Smooth muscle cell (in vitro differentiated cells): ENCODE results near the gene CD47. TPM values are rescaled to one million over a fixed set of nuclear protein-coding genes. Genes with fewer than 3 reads are reported as not detected.

Experiments used
- DNase-seq: peaks from one replicate; lab custom pipeline; 2025; ENCODE audit not compliant: unreplicated experiment; lab: John Stamatoyannopoulos, UW
- H2AFZ ChIP-seq: fragments of 200-600 bp; sonication (generic); 2 replicates; pipeline ENCODE4 v1.6.0; 2016; ENCODE audit warnings: antibody characterized with exemption, low read depth, mild to moderate bottlenecking
- H3F3A ChIP-seq: fragments of 200-600 bp; sonication (generic); 2 replicates; pipeline ENCODE4 v1.6.0; 2017; ENCODE audit warnings: antibody characterized with exemption, low read depth
- H3K27ac ChIP-seq: fragments of 200-600 bp; sonication (generic); 2 replicates; pipeline ENCODE4 v1.5.1; 2016; ENCODE audit warnings: low read depth, mild to moderate bottlenecking
- H3K27me3 ChIP-seq: fragments of 200-600 bp; sonication (generic); 2 replicates; pipeline ENCODE4 v1.6.1; 2016; ENCODE audit warnings: low read depth, mild to moderate bottlenecking
- H3K36me3 ChIP-seq: fragments of 200-600 bp; sonication (generic); 2 replicates; pipeline ENCODE4 v1.5.1; 2016; ENCODE audit warnings: low read depth
- H3K4me1 ChIP-seq: fragments of 200-600 bp; sonication (generic); 2 replicates; pipeline ENCODE4 v1.5.1; 2016; ENCODE audit warnings: low read depth
- H3K4me2 ChIP-seq: fragments of 200-600 bp; sonication (generic); 2 replicates; pipeline ENCODE4 v1.6.0; 2016; ENCODE audit warnings: mild to moderate bottlenecking
- H3K4me3 ChIP-seq: fragments of 200-600 bp; sonication (generic); 2 replicates; pipeline ENCODE4 v1.5.1; 2016; ENCODE audit warnings: mild to moderate bottlenecking
- H3K79me2 ChIP-seq: fragments of 200-600 bp; sonication (generic); 2 replicates; pipeline ENCODE4 v1.6.0; 2016; ENCODE audit warnings: low read depth, mild to moderate bottlenecking
- H3K9ac ChIP-seq: fragments of 200-600 bp; sonication (generic); 2 replicates; pipeline ENCODE4 v1.6.0; 2016; ENCODE audit warnings: low read depth
- H3K9me3 ChIP-seq: fragments of 200-600 bp; sonication (generic); replicated peaks from 2 replicates; pipeline ENCODE4 v1.5.1; 2016; ENCODE audit warnings: low read depth
- H4K20me1 ChIP-seq: fragments of 200-600 bp; sonication (generic); 2 replicates; pipeline ENCODE4 v1.6.0; 2016; ENCODE audit warnings: low read depth
- CTCF ChIP-seq: fragments of 200-600 bp; sonication (generic); IDR thresholded peaks from 2 replicates; pipeline ENCODE4 v1.5.1; 2017; ENCODE audit warnings: borderline replicate concordance, mild to moderate bottlenecking, antibody characterized with exemption; ENCODE audit not compliant: insufficient read depth, poor library complexity, severe bottlenecking
- WGBS: methylation state at CpG from one replicate; pipeline ENCODE4 v1.1.7; 2016; ENCODE audit warnings: low lambda C conversion rate; 5-methylcytosine and 5-hydroxymethylcytosine counted together
- polyA plus RNA-seq: library from polyadenylated mRNA; unstranded; fragments of >200 nt; fragmentation: Nextera tagmentation; extraction: Ambion mirVana; gene quantifications from 2 replicates; pipeline ENCODE4 v1.2.1, GENCODE V29; 2016
- total RNA-seq: library from RNA; depleted of rRNA; stranded (reverse); fragments of >200 nt; gene quantifications from 2 replicates; pipeline ENCODE4 v1.2.3, GENCODE V29; 2014

The CD47 gene
- total and polyA plus RNA-seq, 2 experiments from 2014 or later, result 47.1 to 95.6 TPM

GRCh38 chr3:108088697-108089096 lies 2.1 kb downstream of the CD47 start:
- H4K20me1 ChIP-seq, result peaks cover 22% of the 10 kb centered on the region
- H3K4me3 ChIP-seq, result peak overlapping the region; percentile 83
- H3F3A ChIP-seq, result no peaks in the 10 kb centered on the region
- TF ChIP-seq CTCF, result no peak
- no peaks in the 10 kb centered on the region for H3K36me3 ChIP-seq
- no peak overlapping the region for H2AFZ ChIP-seq
- peak overlapping the region; percentile 90 for H3K4me2 ChIP-seq
- no peak for DNase-seq
- 81% methylated on average over 2 of the region's 2 CpGs for WGBS
- no peaks in the 10 kb centered on the region for H3K9me3 ChIP-seq
- H3K4me1 ChIP-seq, result peaks cover 14% of the 10 kb centered on the region
- H3K27ac ChIP-seq, result no peak overlapping the region
- no peaks in the 10 kb centered on the region for H3K27me3 ChIP-seq
- H3K79me2 ChIP-seq, result peaks cover 18% of the 10 kb centered on the region
- no peak overlapping the region for H3K9ac ChIP-seq

GRCh38 chr3:108088146-108088545 lies 2.7 kb downstream of the CD47 start:
- WGBS, result 89% methylated on average over 4 of the region's 4 CpGs
- H3K9ac ChIP-seq, result no peak overlapping the region
- H3K79me2 ChIP-seq, result peaks cover 18% of the 10 kb centered on the region
- TF ChIP-seq CTCF, result no peak
- no peak overlapping the region for H3K27ac ChIP-seq
- H3K4me1 ChIP-seq, result peaks cover 14% of the 10 kb centered on the region
- H3K36me3 ChIP-seq, result no peaks in the 10 kb centered on the region
- H3K27me3 ChIP-seq, result no peaks in the 10 kb centered on the region
- H3K9me3 ChIP-seq, result no peaks in the 10 kb centered on the region
- peak overlapping the region; percentile 83 for H3K4me3 ChIP-seq
- no peak for DNase-seq
- no peak overlapping the region for H2AFZ ChIP-seq
- peaks cover 26% of the 10 kb centered on the region for H4K20me1 ChIP-seq
- H3K4me2 ChIP-seq, result no peak overlapping the region
- H3F3A ChIP-seq, result no peaks in the 10 kb centered on the region

GRCh38 chr3:108086653-108087052 lies 4.2 kb downstream of the CD47 start:
- Histone ChIP-seq H4K20me1 (peaks cover 41% of the 10 kb centered on the region), H3K9me3 (no peaks in the 10 kb centered on the region), H3K27me3 (no peaks in the 10 kb centered on the region), H3K4me1 (peaks cover 14% of the 10 kb centered on the region), H3F3A (no peaks in the 10 kb centered on the region), H3K4me3 (no peak overlapping the region), H3K9ac (no peak overlapping the region), H2AFZ (no peak overlapping the region), H3K4me2 (no peak overlapping the region), H3K79me2 (peaks cover 18% of the 10 kb centered on the region), H3K27ac (no peak overlapping the region), H3K36me3 (no peaks in the 10 kb centered on the region)
- no peak for TF ChIP-seq CTCF
- no peak for DNase-seq
- WGBS, result 96% methylated on average over 4 of the region's 4 CpGs

- no peaks in the 10 kb centered on the region for H3K27me3 ChIP-seq
- WGBS, result 58% methylated on average over 2 of the region's 2 CpGs
- no peaks in the 10 kb centered on the region for H3K36me3 ChIP-seq
- peaks cover 45% of the 10 kb centered on the region for H4K20me1 ChIP-seq
- peaks cover 14% of the 10 kb centered on the region for H3K4me1 ChIP-seq
- no peak overlapping the region for H3K27ac ChIP-seq
- no peak for DNase-seq
- no peak overlapping the region for H3K4me2 ChIP-seq
- TF ChIP-seq CTCF, result no peak
- H3K79me2 ChIP-seq, result peaks cover 18% of the 10 kb centered on the region
- no peak overlapping the region for H3K4me3 ChIP-seq
- H2AFZ ChIP-seq, result no peak overlapping the region
- H3F3A ChIP-seq, result no peaks in the 10 kb centered on the region
- H3K9me3 ChIP-seq, result no peaks in the 10 kb centered on the region
- H3K9ac ChIP-seq, result no peak overlapping the region
Observed at GRCh38 chr3:108085810-108086350, 5.0 kb downstream of the CD47 start.
